Adrenal gland (tissue), 19 donors: ENCODE results near the gene DIO1. TPM values are rescaled to one million over a fixed set of nuclear protein-coding genes. Genes with fewer than 3 reads are reported as not detected.
A peak's percentile ranks its signal among the peaks of the same experiment; 100 is the strongest.

ENCODE experiments used
- DNase-seq, 7 donors: peaks; one replicate each; pipeline ENCODE4 v3.0.0-alpha.2; 2019 to 2020
- H3K27ac ChIP-seq, 5 donors: fragments of 200-600 bp; sonication (generic) in 4 of 5; 1 replicate in 3 of 5; 2 replicates in 2 of 5; pipeline versions ENCODE4 v1.5.1 to v1.8.0; 2016 to 2020; ENCODE audit warnings: mild to moderate bottlenecking in 1 of 5
- H3K27me3 ChIP-seq: fragments of 200-600 bp; 2 replicates; pipeline ENCODE4 v1.8.0; 2021
- H3K36me3 ChIP-seq, 2 donors: fragments of 200-600 bp; replicated peaks in 1 of 2; 1 replicate in 1 of 2; 2 replicates in 1 of 2; pipeline versions ENCODE4 v1.5.1 to v1.8.0; 2018 to 2022
- H3K4me1 ChIP-seq, 2 donors: fragments of 200-600 bp; replicated peaks in 1 of 2; 1 replicate in 1 of 2; 2 replicates in 1 of 2; pipeline versions ENCODE4 v1.5.1 to v1.8.0; 2018 to 2021
- H3K4me3 ChIP-seq, 4 donors: fragments of 200-600 bp; sonication (generic) in 3 of 4; one replicate each; pipeline ENCODE4 v1.5.1; 2016 to 2018
- H3K9me3 ChIP-seq, 3 donors: fragments of 200-600 bp; sonication (generic) in 1 of 3; replicated peaks in 1 of 3; 1 replicate in 2 of 3; 2 replicates in 1 of 3; pipeline versions ENCODE4 v1.5.1 to v1.8.0; 2016 to 2021
- CTCF ChIP-seq, 6 experiments: fragments of 450-650 bp in 4 of 6; fragments of 200-600 bp in 2 of 6; sonication (generic) in 1 of 6; IDR thresholded peaks; 1 replicate in 5 of 6; 2 replicates in 1 of 6; pipeline versions ENCODE4 v1.5.1 to v1.8.0; 2016 to 2021; ENCODE audit warnings: antibody characterized with exemption in 6 of 6, mild to moderate bottlenecking in 2 of 6, moderate library complexity in 1 of 6
- POLR2A ChIP-seq, 2 donors: fragments of 450-650 bp; IDR thresholded peaks; one replicate each; pipeline ENCODE4 v1.6.1; 2017; ENCODE audit warnings: antibody characterized with exemption in 2 of 2, mild to moderate bottlenecking in 2 of 2, moderate library complexity in 1 of 2
- WGBS, 4 donors: extraction: QIAGEN DNeasy Blood & Tissue Kit in 2 of 4; methylation state at CpG; one replicate each; pipeline versions ENCODE4 v1.1.5 to v1.1.7; 2013 to 2017; 5-methylcytosine and 5-hydroxymethylcytosine counted together
- intact Hi-C, 2 donors: fragments of 100-400 bp; cut with DNase I; formaldehyde crosslinking; loops; one replicate each; pipeline versions ENCODE4 v1.14.1 to v1.15.0; 2022 to 2023
- long read RNA-seq, 10 donors: library from polyadenylated mRNA in 3 of 10; unstranded in 2 of 10; stranded (forward) in 1 of 10; transcript quantifications; one replicate each; pipeline ENCODE4 v2.0.0 and lab custom pipeline, GENCODE V29; 2021 to 2026
- polyA plus RNA-seq, 3 donors: library from polyadenylated mRNA; stranded (reverse); fragments of 200-250 nt in 2 of 3; fragments of 350-450 nt in 1 of 3; fragmentation: Illumina TruSeq in 1 of 3; extraction: RNeasy Lipid Tissue Mini Kit (QIAGEN cat#74804) in 1 of 3; gene quantifications; one replicate each; pipeline ENCODE4 v1.2.3, GENCODE V29; 2013 to 2014
- total RNA-seq, 9 donors: library from RNA; depleted of rRNA in 4 of 9; stranded (reverse); fragments of >200 nt in 4 of 9; fragments of 120-200 nt in 1 of 9; fragmentation: NEBNext Ultra II Directional in 1 of 9; extraction: Animal tissue kit (Norgen Biotek cat#: 25700) in 1 of 9; gene quantifications; one replicate each; pipeline versions ENCODE4 v1.1.0 to v1.2.4, GENCODE V29; 2013 to 2023
- donor health status: healthy with polysubstance abuse.
- donor health status: Bipolar disorder and iron deficiency.
- donor health status: DM: yes; HTN: yes; CAD: no.
- donor health status: DM: no; HTN: no; CAD: no.
- donor health status: DM: no; HTN: no; CAD: no.
- donor health status: DM: yes; HTN: yes; CAD: no.

Gene DIO1
- 1 to 10 TPM in 1 of 9 donors, under 1 TPM in 2, not detected in 6; 0.11 to 1.5 (median 0.19) TPM for total RNA-seq
- polyA plus RNA-seq: under 1 TPM in 2 of 3 donors, not detected in 1; 0.03 to 0.11 TPM
- long read RNA-seq, donor 1: 0 reads
- long read RNA-seq, donor 2: 0 reads
- long read RNA-seq, donor 3: 0 reads
- long read RNA-seq, donor 4: 0 reads
- long read RNA-seq, donor 5, partial matches to known transcripts: 0 of 1 reads
- long read RNA-seq, donor 5, other reads (novel, unspliced or antisense): 1 of 1 reads
- long read RNA-seq, donor 6: 0 reads
- long read RNA-seq, donor 7: 0 reads
- long read RNA-seq, donor 8, partial matches to known transcripts: 0 of 1 reads
- long read RNA-seq, donor 8, other reads (novel, unspliced or antisense): 0 of 1 reads
- long read RNA-seq, donor 9: 0 reads
- long read RNA-seq, donor 10: 0 reads

GRCh38 chr1:53893999-53894636, at the start of gene DIO1:
TSS of gene DIO1 (plus strand) at chr1:53894187. CDS start at chr1:53894211, 24 bp downstream.
- Histone ChIP-seq H3K4me3 (no peak within 1 kb of the TSS), H3K9me3 (no peaks in the 10 kb centered on the region), H3K27me3 (no peaks in the 10 kb centered on the region), H3K27ac (peak within 1 kb of the TSS in 2 of 5 donors; percentile 8 to 44), H3K4me1 (peaks cover 28 to 34% of the 10 kb centered on the region in 2 donors), H3K36me3 (no peaks in the 10 kb centered on the region)
- intact Hi-C loops: loop anchor here in 1 of 2 donors (10.0 kb wide), 1 partner anchor 51 kb away; the partner anchor contains the start of genes IFT25 and LRRC42
- TF ChIP-seq CTCF (IDR thresholded peaks at IDR 0.05): no peak
- TF ChIP-seq POLR2A (IDR thresholded peaks at IDR 0.05): no peak
- peak in 1 of 7 donors; percentile 38 for DNase-seq
- WGBS, 4 donors: 82 to 87% (median 85%) methylated on average over 12 to 14 of the region's 14 CpGs

- H3K4me3 ChIP-seq: no peak overlapping the region
- no peaks in the 10 kb centered on the region for H3K4me1 ChIP-seq
- H3K27ac ChIP-seq: no peak overlapping the region
- TF ChIP-seq POLR2A (IDR thresholded peaks at IDR 0.05) (no peak), CTCF (IDR thresholded peaks at IDR 0.05) (no peak)
- H3K9me3 ChIP-seq: no peaks in the 10 kb centered on the region
- intact Hi-C loops: no loop called here
- H3K27me3 ChIP-seq: no peaks in the 10 kb centered on the region
- peaks cover 0 to 16% of the 10 kb centered on the region in 2 donors for H3K36me3 ChIP-seq
- WGBS, 4 donors: 80 to 84% (median 83%) methylated on average over 6 of the region's 6 CpGs
- DNase-seq: no peak
Measured at GRCh38 chr1:53847980-53848379, 46.0 kb upstream of the DIO1 start.

- no peaks in the 10 kb centered on the region for H3K4me1 ChIP-seq
- H3K4me3 ChIP-seq: no peak overlapping the region
- H3K9me3 ChIP-seq: no peaks in the 10 kb centered on the region
- no peak overlapping the region for H3K27ac ChIP-seq
- WGBS, 4 donors: 81 to 89% (median 88%) methylated on average over 7 of the region's 7 CpGs
- peaks cover 0 to 38% of the 10 kb centered on the region in 2 donors for H3K36me3 ChIP-seq
- no peak for DNase-seq
- intact Hi-C loops: no loop called here
- no peaks in the 10 kb centered on the region for H3K27me3 ChIP-seq
- no peak for TF ChIP-seq POLR2A (IDR thresholded peaks at IDR 0.05)
- no peak for TF ChIP-seq CTCF (IDR thresholded peaks at IDR 0.05)
Measured at GRCh38 chr1:53850082-53850673, 43.8 kb upstream of the DIO1 start.
